LNCaP clone FGC (cell line): ENCODE data around the gene GGT6.

Source experiments
- DNase-seq: peaks from one replicate; pipeline ENCODE4 v3.0.0-alpha.2; 2011; ENCODE audit warnings: low read depth
- H3K4me3 ChIP-seq: 2 replicates; pipeline ENCODE4 v1.5.1; 2011; ENCODE audit warnings: mild to moderate bottlenecking, low read depth, low read length, control low read depth
- TF ChIP-seq, protein P1 (sequence below): IDR thresholded peaks from 2 replicates; pipeline ENCODE4 v1.5.1; 2012; ENCODE audit warnings: mild to moderate bottlenecking; ENCODE audit not compliant: control insufficient read depth, insufficient read depth; ENCODE audit errors: extremely low read depth

Gene GGT6

DNA sequence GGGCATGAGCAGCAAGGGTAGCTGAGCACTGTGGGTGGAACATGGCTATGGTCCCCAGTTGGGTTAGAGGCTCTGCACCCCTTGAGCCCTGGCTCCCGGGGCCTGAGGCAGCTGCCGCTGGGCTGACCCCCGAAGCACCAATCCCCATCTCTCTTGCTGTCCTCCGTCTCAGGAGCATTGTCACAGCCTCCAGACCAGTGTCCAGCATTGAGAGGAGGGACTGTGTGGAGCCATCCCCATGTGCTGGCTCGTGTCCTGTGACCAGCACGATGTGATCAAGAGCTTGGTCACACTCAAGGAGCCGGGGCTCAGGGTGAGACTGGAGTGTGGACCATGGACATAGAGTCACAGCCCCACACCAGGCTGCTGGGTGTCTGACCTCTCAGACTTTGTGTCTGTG is 26.8 kb upstream of the GGT6 start:
- TF ChIP-seq, protein P1, sequence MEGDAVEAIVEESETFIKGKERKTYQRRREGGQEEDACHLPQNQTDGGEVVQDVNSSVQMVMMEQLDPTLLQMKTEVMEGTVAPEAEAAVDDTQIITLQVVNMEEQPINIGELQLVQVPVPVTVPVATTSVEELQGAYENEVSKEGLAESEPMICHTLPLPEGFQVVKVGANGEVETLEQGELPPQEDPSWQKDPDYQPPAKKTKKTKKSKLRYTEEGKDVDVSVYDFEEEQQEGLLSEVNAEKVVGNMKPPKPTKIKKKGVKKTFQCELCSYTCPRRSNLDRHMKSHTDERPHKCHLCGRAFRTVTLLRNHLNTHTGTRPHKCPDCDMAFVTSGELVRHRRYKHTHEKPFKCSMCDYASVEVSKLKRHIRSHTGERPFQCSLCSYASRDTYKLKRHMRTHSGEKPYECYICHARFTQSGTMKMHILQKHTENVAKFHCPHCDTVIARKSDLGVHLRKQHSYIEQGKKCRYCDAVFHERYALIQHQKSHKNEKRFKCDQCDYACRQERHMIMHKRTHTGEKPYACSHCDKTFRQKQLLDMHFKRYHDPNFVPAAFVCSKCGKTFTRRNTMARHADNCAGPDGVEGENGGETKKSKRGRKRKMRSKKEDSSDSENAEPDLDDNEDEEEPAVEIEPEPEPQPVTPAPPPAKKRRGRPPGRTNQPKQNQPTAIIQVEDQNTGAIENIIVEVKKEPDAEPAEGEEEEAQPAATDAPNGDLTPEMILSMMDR: no peak

DNA sequence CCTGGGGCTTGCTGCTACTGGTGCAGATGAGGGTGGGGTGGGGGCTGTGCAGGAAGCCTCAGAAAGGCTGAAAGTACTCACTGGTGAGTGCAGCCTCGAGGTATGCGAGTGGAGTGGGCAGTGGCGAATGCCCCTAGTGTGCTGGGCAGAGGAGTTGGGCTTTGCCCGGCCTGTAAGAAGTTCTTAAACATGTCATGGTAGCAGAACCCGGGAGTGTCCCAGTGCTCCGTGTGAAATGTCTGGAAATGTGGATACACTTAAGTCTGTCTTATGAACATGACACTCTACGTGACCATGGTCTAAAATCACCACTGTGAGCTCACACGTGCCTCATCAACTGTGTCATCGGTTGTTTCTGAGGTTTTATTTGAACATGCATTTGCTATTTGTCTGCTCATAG is 25.7 kb upstream of the GGT6 start:
- no peak for DNase-seq
- H3K4me3 ChIP-seq: no peak overlapping the region
- TF ChIP-seq, protein P1: no peak

More for the DNA sequence above, 26.8 kb upstream of the GGT6 start:
- no peak overlapping the region for H3K4me3 ChIP-seq
- no peak for DNase-seq

DNA sequence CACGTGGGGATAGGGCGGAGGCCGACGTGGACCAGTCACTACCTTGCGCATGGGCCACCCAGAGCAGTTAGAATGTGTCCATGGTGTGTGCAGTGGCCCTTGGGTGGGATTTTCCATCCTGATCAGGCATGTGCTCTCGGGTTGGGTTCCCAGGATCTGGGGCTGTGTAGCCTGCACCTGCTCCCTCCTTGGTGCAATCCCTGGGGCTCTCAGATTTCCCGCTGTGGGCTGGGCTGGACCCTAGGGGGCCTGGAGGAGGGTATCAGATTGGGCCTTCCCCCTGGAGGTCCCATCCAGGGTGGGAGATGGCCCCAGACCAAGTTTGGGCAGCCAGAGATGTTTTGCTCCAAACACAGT is 25.2 kb upstream of the GGT6 start:
- no peak for DNase-seq
- no peak overlapping the region for H3K4me3 ChIP-seq
- TF ChIP-seq, protein P1: no peak

DNA sequence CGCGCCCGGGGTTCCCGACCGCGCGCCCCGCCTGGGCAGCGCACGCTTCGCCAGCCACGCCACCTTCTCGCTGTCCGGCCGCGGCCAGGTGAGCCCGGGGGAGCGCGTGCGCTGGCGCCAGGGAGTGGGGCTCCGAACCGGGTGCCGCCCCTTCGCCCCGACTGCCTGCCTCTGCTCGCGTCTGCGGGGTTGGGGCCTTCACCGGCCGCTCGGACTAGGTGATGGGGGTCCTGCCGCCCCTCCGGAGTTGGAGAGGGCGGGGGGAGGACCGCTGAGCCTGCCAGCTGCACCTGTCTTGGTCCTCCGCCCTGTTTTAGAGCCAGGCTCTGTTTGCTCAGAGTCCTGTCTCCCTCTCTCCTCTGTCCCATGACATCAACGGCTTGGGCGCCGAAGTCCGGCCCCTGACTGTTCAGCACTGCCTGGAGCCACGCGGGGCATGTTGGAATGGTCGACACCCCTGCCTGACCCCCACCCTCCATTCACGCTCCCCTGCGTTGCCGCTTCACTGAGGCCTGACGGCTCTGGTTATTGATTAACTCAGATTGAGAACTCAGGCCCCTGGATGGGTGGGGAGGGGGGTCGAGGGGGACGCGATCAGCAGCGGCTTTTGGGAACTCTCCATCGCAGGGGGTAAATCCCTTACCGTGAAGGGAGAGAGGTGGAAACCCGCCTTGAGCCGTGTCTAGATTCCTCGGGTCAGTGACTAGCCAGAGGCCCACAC is 24.7 kb upstream of the GGT6 start:
- TF ChIP-seq, protein P1: no peak
- H3K4me3 ChIP-seq: no peak overlapping the region
- DNase-seq: no peak

DNA sequence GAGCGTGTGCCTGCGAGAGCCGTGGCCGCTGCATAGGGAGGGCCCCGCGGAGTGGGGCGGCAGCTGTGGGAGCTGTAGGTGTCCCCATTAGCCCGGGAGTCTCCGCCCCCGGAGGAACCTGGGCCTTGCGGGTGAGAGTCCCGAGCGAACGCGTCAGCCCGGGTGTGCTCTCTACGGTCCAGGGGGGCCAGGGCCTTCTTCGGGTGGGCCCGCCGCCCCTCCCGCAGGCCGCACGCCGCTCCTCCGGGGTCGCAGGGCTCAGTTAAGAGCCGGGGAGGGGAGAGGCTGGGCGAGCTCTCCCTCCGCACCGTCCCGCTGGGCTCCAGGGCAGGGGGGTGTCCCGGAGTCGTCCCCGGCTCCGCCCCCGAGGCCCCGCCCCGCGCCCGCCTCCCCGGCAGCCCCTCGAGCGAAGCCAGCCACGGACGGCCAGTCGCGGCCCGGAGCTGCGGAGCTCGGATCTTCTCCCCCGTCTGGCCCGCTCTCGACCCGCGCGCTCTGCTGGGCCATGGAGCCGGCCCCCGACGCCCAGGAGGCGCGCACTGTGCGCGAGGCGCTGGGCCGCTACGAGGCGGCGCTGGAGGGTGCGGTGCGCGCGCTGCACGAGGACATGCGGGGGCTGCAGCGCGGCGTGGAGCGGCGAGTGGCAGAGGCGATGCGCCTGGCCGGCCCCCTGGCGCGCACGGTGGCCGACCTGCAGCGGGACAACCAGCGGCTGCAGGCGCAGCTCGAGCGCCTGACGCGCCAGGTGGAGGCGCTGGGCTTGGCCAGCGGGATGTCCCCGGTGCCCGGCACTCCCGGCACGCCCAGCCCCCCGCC is 23.9 kb upstream of the GGT6 start, which contains the start of gene SMTNL2:
TSS of gene SMTNL2 (plus strand) at position 429 of the 816 bp plus-strand sequence. CDS start at position 506, 77 bp downstream.
- TF ChIP-seq, protein P1: no peak
- no peak within 1 kb of the TSS for H3K4me3 ChIP-seq
- DNase-seq: no peak

DNA sequence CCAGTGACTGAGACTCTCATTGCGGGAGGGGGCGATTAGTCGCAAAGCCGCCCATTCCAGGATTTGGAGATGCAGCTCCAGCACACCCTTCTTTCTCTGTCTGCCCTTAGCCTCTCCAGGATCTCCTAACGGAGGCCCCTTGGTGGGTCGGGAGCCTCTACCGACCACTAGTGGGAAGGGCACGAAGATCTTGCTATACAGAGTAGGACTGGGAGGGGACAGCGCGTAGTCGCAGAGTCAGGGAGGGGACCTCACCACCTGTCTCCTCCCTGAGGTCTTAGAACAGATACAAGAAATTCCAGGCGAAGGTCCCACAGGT is 23.4 kb upstream of the GGT6 start:
- H3K4me3 ChIP-seq: no peak overlapping the region
- TF ChIP-seq, protein P1: peak; percentile 16; the same call in 1 of the 2 replicates

More for the DNA sequence above, 23.4 kb upstream of the GGT6 start:
- no peak for DNase-seq
